Thymus (tissue), 11 donors: Measurements from ENCODE around the gene HDAC8. TPM values are rescaled to one million over a fixed set of nuclear protein-coding genes. Genes with fewer than 3 reads are reported as not detected.

Experiments
- DNase-seq, 9 donors: peaks; one replicate each; pipeline ENCODE4 v3.0.0-alpha.2; 2013; ENCODE audit warnings: low spot score in 9 of 9, low read depth in 6 of 9, missing footprints in 1 of 9
- H3K27ac ChIP-seq, 2 donors: one replicate each; pipeline ENCODE4 v1.5.1; 2013; ENCODE audit warnings: control low read depth in 1 of 2, low read depth in 1 of 2, low read length in 1 of 2, mild to moderate bottlenecking in 1 of 2, moderate library complexity in 1 of 2
- H3K27me3 ChIP-seq, 2 donors: one replicate each; pipeline ENCODE4 v1.5.1; 2013; ENCODE audit warnings: low read length in 1 of 2; ENCODE audit not compliant: control insufficient read depth in 2 of 2, insufficient read depth in 1 of 2
- H3K36me3 ChIP-seq, 2 donors: one replicate each; pipeline ENCODE4 v1.5.1; 2013; ENCODE audit warnings: low read length in 1 of 2, mild to moderate bottlenecking in 1 of 2, moderate library complexity in 1 of 2; ENCODE audit not compliant: control insufficient read depth in 2 of 2, insufficient read depth in 2 of 2
- H3K4me1 ChIP-seq, 2 donors: one replicate each; pipeline ENCODE4 v1.5.1; 2013; ENCODE audit warnings: low read length in 2 of 2; ENCODE audit not compliant: control insufficient read depth in 2 of 2, insufficient read depth in 2 of 2
- H3K4me3 ChIP-seq, 2 donors: one replicate each; pipeline ENCODE4 v1.5.1; 2013; ENCODE audit warnings: low read length in 2 of 2, control low read depth in 1 of 2, mild to moderate bottlenecking in 1 of 2
- H3K9me3 ChIP-seq, 2 donors: one replicate each; pipeline ENCODE4 v1.5.1; 2013; ENCODE audit warnings: low read length in 1 of 2, mild to moderate bottlenecking in 1 of 2; ENCODE audit not compliant: control insufficient read depth in 2 of 2, insufficient read depth in 1 of 2
- WGBS: extraction: QIAGEN DNeasy Blood & Tissue Kit; methylation state at CpG from one replicate; pipeline ENCODE4 v1.1.7; 2013; 5-methylcytosine and 5-hydroxymethylcytosine counted together
- polyA plus RNA-seq: library from polyadenylated mRNA; stranded (reverse); fragments of 200-250 nt; gene quantifications from one replicate; pipeline ENCODE4 v1.2.3, GENCODE V29; 2013
- total RNA-seq: library from RNA; stranded (reverse); fragments of 120-200 nt; gene quantifications from one replicate; pipeline ENCODE4 v1.2.4, GENCODE V29; 2013
- donor health status: healthy.

The HDAC8 gene
- total and polyA plus RNA-seq, 2 donors, result 15.4 to 27.1 TPM

DNA sequence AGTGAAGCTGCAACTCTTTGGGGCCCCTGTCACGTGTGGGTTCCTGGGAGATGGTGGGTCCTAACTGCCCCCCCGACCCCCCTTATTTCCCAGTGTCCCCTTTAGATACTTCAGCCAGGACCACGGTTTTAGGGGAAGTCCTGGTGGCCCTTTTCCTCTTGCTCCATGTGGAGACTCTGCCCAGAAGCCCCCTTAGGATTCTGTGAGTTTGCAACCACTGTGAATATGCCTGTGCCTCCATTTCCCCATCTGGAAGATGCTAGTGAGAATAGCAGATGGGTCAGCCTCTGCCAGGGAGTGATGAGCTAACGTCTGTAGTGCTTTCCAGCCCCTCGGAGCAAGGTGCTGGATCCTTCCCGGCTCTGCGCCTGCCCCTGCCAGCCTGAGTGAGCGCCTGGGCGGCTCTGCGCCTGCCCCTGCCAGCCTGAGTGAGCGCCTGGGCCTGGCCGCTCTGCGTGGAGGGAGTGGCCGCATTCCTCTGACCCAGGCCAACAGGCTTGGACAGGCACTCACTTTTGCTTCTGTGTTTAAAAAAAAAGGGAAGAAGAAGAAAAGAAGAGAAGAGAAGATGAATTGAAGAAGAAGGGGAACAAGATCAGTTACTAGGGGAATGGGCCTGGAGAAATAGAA, 260.2 kb downstream of the HDAC8 start:
- H3K4me1 ChIP-seq, result peaks cover 0 to 10% of the 10 kb centered on the region in 2 donors
- H3K27ac ChIP-seq, result no peak overlapping the region
- H3K36me3 ChIP-seq, result no peaks in the 10 kb centered on the region
- no peak overlapping the region for H3K4me3 ChIP-seq
- peaks cover 0 to 4% of the 10 kb centered on the region in 2 donors for H3K9me3 ChIP-seq
- H3K27me3 ChIP-seq, result peaks cover 2 to 52% of the 10 kb centered on the region in 2 donors
- no peak for DNase-seq
- 93% methylated on average over 14 of the region's 14 CpGs for WGBS

DNA sequence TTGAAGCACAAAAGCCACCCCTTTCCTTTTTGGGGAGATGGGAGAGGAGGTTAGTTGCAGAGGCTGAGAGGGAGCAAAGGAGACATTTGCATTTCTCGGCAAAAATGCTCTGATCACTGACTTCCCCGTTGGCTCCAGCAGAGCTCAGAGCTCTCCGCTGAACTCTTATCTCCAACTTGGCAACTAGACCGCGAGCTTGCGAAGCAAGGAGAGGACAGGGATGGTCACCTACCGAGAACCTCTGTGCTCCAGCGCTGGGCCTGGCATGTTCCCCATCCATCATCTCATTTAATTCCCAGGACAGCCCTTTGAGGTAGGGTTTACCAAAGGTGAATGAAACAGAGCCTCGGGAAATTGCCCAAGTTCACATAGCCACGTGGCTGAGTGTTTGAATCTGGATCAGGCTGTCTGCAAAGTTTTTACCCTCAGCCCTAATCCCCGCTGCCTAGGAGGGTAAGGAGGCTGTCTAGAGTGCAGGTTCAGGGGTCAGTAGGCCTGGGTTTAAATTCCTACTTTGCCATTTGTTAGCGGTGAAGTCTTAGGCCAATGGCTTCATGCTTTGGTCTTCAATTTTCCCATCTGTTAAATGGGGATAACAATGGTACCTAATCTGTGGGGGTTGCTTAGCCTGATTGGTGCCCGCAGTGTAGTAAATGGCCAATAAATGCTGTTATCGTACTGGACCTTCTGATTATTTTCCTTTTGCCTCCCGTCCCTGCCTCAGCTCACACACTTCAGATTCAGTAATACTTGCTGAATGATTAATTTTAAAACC, 263.2 kb downstream of the HDAC8 start:
- Histone ChIP-seq H3K27ac (no peak overlapping the region), H3K27me3 (peaks cover 8 to 75% of the 10 kb centered on the region in 2 donors), H3K4me3 (no peak overlapping the region), H3K9me3 (peaks cover 0 to 8% of the 10 kb centered on the region in 2 donors), H3K4me1 (peaks cover 0 to 15% of the 10 kb centered on the region in 2 donors), H3K36me3 (no peaks in the 10 kb centered on the region)
- WGBS, result 29% methylated on average over 15 of the region's 15 CpGs
- DNase-seq, result no peak

DNA sequence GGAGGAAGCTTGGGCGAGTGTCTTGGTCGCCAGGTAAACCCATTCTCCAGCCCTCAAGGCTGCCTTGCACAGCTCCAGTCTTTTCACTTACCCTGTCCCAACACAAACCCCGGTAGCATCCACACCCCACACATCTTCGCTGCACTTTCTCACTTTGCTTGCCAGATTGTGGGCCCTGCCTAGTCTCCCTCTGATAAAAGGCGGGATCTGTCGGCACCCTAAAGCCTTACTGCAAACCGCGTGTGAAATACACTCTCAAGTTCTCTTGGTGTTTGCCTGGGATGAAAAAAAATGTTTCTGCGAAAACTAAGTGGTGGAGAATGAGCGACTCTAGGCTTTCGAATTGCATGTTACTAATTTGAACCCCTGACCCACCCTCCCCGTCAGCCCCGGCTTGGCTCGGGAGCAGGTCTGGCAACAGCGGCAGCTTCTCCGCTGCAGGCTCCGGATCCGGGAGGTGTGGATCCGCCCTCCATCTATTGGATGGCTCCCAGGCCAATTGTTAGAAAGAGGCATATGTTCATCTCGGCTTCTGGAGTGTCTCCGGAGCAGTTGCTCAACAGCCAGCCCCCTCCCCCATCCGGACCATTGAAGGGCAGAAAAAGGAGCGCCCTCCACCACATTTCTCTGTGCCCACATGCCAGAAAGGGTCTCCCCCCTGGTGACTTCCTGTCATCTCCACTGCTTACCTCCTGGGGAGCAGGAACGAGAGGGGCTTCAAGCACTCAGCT, 263.9 kb downstream of the HDAC8 start:
- 2% methylated on average over 24 of the region's 24 CpGs for WGBS
- Histone ChIP-seq H3K36me3 (no peaks in the 10 kb centered on the region), H3K27ac (no peak overlapping the region), H3K9me3 (peaks cover 0 to 8% of the 10 kb centered on the region in 2 donors), H3K4me3 (no peak overlapping the region), H3K4me1 (peaks cover 0 to 15% of the 10 kb centered on the region in 2 donors), H3K27me3 (peaks cover 8 to 81% of the 10 kb centered on the region in 2 donors)
- DNase-seq, result peak in 4 of 9 donors; percentile 19 to 50 (median 22)

DNA sequence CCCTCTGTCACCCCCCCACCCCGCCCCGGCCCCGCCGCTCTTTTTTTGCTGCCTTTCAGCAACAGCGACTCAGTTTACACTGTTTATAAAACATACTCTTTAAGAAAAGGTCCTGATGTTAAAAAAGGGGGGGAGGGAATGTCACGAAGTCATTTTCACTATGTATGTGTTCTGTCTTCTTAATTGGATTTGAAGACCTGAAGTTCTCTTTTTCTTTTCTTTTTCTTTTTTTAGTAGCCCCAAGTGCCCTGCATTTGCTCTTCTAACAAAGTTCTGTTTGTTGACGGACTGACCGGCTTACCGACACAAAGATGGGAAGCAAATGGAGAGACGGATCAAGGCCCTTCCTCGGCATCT, 264.5 kb downstream of the HDAC8 start:
- DNase-seq, result no peak
- no peaks in the 10 kb centered on the region for H3K36me3 ChIP-seq
- H3K27me3 ChIP-seq, result peaks cover 8 to 83% of the 10 kb centered on the region in 2 donors
- peaks cover 0 to 15% of the 10 kb centered on the region in 2 donors for H3K4me1 ChIP-seq
- 5% methylated on average over 11 of the region's 11 CpGs for WGBS
- H3K4me3 ChIP-seq, result no peak overlapping the region
- H3K9me3 ChIP-seq, result peaks cover 0 to 8% of the 10 kb centered on the region in 2 donors
- no peak overlapping the region for H3K27ac ChIP-seq

- H3K4me1 ChIP-seq, result peaks cover 0 to 15% of the 10 kb centered on the region in 2 donors
- no peak overlapping the region for H3K4me3 ChIP-seq
- H3K27me3 ChIP-seq, result peaks cover 12 to 87% of the 10 kb centered on the region in 2 donors
- peaks cover 0 to 8% of the 10 kb centered on the region in 2 donors for H3K9me3 ChIP-seq
- WGBS, result 3% methylated on average over 17 of the region's 17 CpGs
- no peaks in the 10 kb centered on the region for H3K36me3 ChIP-seq
- no peak for DNase-seq
- H3K27ac ChIP-seq, result no peak overlapping the region
These were observed 265.0 kb downstream of the HDAC8 start for GRCh38 chrX:72307646-72308051.

- 2% methylated on average over 56 of the region's 56 CpGs for WGBS
- peak in 1 of 9 donors; percentile 37 for DNase-seq
These were observed 265.6 kb downstream of the HDAC8 start for GRCh38 chrX:72306851-72307645.

GRCh38 chrX:72306085-72306801, 266.4 kb downstream of the HDAC8 start:
- DNase-seq, result no peak
- Histone ChIP-seq H3K36me3 (no peaks in the 10 kb centered on the region), H3K27me3 (peaks cover 12 to 90% of the 10 kb centered on the region in 2 donors), H3K9me3 (peaks cover 0 to 8% of the 10 kb centered on the region in 2 donors), H3K27ac (no peak overlapping the region), H3K4me3 (peak overlapping the region in 1 of 2 donors; percentile 41), H3K4me1 (peaks cover 0 to 15% of the 10 kb centered on the region in 2 donors)
- under 1% methylated on average over 75 of the region's 92 CpGs for WGBS

More at GRCh38 chrX:72306851-72307645, 265.6 kb downstream of the HDAC8 start:
- Histone ChIP-seq H3K36me3 (no peaks in the 10 kb centered on the region), H3K4me1 (peaks cover 0 to 15% of the 10 kb centered on the region in 2 donors), H3K4me3 (peak overlapping the region; percentile 13 to 41), H3K9me3 (peaks cover 0 to 8% of the 10 kb centered on the region in 2 donors), H3K27me3 (peaks cover 12 to 87% of the 10 kb centered on the region in 2 donors), H3K27ac (no peak overlapping the region)
